SKM-1 treated with dmso at 0.1 percent for 144 hours (cell line): ENCODE measurements around the gene NET1.

Experiments
- DNase-seq: peaks from one replicate; lab custom pipeline; 2025; ENCODE audit not compliant: unreplicated experiment; lab: John Stamatoyannopoulos, UW

Gene NET1

DNA sequence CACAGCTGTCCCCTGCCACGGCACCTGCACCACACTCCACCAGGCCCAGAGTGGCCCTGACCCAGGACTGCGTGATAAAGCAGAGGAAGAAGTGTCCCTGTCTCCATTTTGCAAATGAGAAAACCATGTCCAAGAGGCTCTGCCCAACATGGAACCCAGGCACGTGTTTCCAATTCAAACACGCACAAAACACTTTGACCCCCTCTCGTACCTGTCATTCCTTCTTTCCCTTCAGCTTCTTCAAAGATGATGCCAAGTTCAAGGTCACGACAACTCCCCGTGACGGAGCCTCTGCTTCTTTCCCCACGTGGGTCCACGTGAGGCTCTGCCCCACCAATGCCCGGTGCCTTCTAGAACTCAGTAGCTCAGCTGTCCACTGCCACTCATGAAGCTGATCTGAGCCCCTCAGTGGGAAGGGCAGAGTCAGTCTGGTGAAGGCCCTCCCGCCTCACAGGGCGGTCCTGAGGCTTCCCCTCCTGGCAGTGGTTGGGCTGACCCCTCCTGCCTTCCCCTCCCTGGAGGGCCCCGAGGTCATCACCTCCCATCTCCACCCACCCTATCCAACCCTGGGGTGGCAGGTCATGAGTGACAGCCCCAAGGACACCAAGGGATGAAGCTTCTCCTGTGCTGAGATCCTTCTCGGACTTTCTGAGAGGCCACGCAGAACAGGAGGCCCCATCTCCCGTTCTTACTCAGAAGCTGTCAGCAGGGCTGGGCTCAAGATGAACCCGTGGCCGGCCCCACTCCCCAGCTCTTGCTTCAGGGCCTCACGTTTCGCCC, 68.0 kb downstream of the NET1 start:
- DNase-seq = no peak

DNA sequence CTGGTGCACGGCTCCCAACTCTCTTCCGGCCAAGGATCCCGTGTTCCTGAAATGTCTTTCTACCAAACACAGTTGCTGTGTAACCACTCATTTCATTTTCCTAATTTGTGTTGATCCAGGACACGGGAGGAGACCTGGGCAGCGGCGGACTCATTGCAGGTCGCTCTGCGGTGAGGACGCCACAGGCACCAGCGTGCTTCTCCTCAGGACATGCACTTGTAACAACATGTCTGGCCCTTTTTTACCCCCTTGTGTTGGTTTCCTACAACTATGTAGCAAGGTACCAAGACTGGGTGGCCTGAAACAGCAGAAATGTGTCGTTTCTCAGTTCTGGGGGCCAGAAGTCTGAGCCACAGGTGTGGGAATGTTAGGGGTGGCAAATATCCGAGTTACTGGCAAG, 68.8 kb downstream of the NET1 start:
- DNase-seq = no peak

DNA sequence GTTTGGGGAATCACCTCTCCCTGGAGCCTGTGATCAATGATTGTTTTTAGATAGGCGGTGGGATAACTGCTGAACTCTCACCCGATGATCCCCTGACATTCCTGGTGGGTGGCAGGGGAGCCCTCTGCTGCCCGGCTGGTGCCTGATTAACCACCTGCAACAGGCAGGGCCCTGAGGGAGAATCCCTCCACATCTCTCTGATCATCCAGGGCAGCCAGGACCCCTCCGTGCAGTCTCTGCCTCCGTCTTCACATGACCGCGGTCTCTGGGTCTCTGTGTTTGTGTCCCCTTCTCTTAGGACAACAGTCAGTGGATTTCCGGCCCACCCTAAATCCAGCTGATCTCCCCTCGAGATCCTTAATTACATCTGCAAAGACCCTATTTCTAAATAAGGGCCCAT, 69.7 kb downstream of the NET1 start:
- no peak for DNase-seq

DNA sequence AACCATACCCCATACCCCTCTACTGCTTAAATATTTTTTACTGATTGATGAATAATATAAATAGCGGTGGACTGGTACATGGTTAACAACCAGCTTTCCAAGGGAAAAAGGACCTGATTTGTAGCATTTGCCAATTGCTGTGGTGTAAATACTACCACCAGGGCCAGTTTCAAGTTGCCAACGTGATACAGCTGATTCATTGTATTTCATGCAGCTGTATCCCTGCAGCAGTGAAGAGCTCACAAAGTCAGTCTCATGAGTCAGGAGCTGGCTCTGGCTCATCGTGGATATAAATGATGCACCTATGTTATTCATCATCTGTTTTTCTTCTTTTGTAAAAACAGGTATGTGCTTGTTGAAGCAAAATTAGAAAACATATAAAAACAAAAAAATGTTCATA, 71.8 kb downstream of the NET1 start:
- DNase-seq = no peak

DNA sequence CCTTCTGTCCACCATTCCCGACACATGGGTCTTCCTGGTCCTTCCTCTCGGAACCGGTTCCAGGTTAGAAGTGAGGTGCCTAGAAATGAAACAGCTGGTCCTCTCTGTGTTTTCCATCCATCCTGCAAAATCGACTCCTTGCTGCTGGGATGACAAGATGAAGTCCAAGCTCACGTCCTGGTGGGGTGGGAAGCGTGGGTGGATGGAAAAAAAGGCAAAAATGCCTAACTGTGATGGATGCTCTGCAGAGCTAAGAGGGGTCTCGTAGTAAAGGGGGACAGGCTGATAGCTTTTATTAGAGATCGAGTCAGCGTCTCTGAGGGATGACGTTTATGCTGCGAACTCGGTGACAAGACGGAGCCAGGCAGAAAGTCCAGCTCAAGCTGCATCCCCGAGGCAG, 72.9 kb downstream of the NET1 start:
- no peak for DNase-seq

DNA sequence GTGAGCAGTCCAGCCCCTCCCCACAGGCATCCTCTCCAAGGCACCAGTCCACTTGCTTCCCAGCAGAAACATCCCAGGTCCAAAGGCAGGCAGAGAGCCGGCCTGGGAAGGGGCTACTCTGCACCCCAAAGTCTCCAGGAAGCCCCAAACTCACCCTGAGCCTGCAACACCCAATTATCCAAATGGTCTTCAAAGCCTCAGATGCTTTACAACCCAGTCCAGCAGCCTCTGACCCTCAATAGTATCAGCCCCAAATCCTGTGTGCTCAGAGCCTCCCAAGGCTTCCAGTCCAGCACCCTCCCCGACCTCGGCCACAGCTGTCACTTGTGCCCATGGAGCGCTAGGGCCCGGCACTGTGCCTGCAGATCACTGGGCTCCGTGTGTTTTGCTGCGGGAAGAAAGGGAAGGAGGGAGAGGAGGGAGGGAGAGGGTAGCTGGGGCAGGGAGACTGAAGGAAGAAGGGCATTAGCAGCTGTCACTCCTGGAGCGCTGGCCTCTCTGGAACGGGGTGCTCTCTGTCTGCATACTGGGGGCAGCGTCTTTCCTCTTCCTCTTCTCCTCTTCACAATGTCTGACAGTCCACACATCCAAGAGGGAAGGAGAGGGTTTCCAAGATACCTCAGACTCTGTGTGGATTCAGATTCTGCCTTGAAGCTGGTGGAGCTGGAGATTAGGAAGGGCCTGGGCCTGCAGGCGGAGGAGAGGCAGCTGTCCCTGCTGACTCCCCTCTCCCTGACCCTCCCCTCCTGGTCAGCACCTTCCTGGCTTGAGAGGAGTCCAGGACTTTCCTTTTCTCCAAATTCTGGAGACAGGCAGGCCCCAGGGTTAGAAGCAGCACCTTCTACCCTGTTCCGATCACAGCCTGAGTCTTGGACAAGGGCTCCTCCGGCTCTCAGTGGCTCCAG, 73.8 kb downstream of the NET1 start:
- DNase-seq = no peak

DNA sequence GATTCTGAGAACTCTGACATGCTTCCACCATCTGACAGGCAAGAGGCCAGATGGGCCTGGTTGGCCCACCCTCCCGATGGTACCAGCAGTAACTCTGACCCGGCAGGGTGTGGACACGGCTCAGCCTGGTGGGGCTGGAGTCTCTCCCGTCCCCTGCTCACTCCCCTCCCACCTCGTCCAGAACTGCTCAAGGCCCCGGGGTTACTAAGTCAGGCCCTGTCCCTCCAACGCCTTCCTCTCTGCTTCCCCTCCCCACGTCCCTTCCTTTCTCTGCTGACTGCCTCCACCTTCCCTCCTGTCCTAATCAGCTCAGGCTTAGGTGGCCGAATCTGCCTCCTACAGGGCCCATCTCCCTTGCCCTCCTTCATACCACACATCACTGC, 74.5 kb downstream of the NET1 start:
- DNase-seq = no peak

DNA sequence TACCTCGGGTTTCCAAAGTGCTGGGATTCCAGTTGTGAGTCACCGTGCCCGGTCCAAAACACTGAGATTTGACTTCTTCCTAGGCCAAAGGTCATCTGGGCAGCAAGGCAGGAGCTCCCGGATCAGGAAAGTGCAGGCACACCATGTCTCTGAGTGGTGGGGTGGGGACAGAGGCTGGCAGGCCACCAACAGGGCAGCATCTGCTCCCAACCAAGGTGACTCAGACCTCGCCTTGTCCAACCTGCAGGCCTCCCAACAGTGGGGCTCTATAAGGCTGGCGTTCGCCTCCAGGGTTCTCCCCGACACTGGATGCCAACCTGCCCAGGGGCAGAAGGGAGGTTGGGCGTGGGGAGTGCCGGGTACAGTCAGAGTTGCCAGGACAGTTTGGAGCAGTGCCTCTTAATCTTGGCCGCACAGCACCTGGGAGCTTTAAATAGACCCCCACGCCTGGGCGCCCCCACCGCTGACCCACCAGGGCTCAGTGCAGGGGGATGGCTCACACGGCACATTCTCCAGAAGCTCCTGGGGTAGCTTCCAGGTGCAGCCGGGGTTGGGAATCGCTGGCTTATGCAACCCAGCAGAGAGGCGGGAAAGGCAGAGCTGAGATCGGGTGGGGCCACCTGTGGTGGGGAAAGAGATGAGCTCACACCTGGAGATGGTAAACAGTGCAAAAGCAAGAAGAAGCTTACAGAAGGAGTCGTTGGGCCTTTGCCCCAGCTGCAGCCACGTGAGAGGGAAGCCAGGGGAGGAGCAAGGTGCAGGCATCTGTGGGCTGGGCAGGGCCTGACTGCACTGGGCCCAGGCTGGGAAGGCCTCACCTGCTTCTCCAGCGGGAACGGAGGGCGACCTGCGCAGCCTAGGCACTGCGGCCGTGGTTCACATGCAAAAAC, 76.2 kb downstream of the NET1 start:
- DNase-seq = no peak

DNA sequence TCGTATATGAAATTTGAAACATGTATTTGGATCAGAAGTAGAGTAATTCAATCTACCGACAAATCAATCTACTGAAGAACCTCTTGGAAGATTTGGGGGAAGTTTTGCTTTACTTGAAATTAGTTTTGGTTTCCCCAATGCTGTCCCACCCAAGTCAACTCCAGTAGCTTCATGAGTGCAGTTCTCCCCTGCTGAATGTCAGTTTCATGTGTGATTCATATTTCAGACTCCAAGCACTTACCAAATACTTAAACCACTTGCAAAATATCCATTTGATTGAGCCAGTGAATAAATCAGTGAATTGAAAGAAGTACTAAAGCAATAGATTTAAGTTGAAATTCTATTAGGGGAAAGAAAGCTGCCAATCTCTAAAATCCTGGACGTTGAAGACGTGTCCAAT, 77.7 kb downstream of the NET1 start:
- DNase-seq = no peak

DNA sequence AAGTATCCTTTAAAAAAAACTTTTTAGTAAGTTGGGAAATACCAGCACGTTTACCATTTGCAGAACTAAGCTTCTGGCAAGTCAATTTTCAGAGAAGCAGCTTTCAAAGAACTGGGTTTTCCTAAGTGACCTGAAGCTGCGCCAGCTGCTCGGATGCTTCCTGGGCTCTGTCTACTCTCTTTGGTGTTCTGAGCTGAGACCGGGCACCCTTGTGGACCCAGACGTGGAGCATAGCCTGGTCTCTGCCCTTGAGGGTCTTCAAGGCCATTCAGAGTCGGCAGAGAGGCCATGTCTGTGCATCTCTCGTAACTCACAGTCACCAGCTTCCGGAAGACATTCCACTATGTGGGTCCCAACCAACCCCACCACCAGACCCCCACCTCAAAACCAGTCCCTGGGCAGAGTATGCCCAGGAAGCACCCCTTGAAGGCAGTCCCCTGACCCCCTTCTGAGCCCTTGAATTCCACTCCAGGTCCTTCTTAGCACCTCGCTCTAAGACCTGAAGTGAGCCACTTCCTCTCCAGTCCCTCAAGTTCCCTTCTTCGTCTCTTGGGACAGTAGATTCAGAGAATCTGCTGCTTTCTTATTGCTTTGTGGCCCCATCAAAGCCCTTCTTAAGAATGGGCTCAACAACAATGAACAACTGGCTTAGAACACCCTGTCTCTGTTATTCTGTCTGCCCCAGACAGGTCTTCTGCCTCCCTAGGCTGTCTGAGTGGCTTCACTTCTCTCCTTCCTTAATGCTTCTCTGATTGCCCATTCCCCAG, 78.5 kb downstream of the NET1 start:
- no peak for DNase-seq

DNA sequence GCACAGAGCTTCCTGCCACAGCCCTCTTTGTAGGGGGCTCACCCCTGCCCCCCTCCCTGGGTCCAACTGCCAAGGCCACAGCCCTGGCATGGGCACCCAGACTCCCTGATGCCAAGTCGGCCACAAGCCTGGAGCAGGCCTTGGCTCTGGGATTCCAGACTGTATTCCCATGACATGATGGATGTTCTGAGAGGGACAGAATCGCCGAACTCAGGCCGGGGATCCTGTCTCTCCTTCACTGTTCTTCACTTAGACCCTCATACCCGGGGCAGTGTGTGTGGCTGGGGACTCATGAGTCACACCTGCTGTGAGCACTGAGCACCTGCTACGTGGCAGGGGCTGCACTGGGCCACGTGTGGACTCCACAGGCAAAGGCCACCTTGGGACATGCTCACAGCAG, 79.1 kb downstream of the NET1 start:
- DNase-seq = no peak

DNA sequence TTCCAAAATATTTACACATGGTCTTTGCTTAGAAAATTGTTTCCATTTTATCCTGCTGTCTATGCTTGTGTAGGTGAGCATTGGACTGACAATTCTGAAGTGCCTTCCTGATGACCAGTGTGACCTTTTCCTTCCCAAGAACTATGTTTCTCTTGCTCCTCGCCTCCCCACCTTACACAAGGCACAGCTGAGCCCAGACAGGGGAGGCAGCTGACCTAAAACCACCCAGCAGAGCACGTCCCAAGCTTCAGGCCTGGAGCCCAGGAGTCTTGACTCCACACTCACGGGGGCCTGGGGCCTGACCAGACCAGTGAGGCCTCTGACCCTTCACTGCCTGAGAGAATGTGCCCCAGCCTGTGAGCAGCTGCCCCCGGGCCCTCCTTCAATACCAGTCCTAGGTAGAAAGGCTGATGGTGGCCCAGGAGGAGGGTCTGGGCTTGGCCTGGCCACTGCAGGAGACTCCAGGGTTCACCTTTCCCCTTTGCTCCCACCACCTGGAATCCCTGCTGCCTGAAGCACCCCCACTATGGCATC, 80.0 kb downstream of the NET1 start:
- DNase-seq = no peak

DNA sequence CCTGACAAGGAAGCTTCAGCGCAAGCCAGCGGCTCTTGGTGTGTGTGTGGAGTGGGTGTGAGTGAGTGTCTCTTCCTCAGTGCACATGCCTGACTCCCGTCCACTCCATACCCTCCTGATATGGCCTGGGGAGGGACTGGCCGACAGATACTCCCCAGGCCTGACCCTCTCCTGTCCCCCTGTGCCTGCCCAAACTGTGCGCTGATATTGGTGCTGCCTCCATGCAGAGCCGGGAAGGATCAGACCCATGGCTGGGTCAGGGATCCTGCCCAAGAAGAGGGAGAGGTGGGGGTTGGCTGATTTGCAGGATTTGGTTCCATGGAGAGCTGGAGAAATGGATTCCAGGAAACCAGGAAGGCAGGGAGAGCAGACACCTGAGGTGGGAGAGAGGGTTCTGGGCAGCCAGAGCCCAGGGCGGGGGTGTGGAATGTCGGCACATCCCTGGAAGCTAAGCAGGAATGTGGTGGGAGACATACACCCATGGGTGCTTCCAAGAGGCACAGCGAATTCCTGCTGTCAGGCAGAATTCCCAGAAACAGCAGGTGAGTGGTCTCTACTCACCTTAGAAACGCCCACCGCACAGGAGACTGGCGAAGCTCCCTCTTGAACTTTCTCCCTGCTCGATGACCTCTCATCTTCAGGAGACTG, 80.7 kb downstream of the NET1 start:
- no peak for DNase-seq

DNA sequence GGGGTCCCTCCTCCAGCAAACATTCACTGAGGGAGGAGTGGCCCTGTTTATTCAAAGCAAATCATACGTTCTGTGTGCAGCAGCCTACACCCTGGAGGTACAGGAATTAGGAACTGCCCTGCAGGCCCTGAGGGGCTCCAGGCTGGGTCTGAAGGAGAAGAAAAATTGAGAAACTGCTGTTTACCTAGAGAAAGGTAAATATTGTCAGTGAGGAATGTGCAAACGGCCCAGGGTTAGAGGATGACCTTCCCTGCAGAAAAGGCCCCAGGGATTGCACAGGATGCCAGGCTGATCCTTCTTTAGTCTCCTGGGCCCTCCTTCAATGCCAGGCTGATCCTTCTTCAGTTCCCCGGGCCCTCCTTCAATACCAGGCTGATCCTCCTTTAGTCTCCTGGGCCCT, 81.3 kb downstream of the NET1 start:
- DNase-seq = no peak

DNA sequence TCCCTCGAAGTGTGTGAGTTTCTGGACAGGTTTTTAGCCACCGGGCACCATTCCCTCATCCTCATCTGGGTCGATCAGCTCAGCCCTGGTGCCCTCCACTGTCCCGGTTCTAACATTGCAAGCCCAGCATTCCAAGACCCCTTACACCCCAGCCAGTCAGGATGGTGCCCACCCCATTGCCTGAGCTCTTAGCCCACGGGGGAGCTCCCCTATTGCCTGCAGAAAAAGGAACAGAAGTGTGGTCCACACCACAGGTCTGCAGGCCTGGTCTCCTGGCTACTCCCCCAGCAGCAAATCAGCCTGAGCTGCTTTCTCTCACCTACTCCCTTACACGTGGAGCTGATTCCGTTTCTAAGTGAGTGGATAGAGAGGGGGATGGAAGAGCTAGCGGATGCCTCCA, 82.3 kb downstream of the NET1 start:
- no peak for DNase-seq

DNA sequence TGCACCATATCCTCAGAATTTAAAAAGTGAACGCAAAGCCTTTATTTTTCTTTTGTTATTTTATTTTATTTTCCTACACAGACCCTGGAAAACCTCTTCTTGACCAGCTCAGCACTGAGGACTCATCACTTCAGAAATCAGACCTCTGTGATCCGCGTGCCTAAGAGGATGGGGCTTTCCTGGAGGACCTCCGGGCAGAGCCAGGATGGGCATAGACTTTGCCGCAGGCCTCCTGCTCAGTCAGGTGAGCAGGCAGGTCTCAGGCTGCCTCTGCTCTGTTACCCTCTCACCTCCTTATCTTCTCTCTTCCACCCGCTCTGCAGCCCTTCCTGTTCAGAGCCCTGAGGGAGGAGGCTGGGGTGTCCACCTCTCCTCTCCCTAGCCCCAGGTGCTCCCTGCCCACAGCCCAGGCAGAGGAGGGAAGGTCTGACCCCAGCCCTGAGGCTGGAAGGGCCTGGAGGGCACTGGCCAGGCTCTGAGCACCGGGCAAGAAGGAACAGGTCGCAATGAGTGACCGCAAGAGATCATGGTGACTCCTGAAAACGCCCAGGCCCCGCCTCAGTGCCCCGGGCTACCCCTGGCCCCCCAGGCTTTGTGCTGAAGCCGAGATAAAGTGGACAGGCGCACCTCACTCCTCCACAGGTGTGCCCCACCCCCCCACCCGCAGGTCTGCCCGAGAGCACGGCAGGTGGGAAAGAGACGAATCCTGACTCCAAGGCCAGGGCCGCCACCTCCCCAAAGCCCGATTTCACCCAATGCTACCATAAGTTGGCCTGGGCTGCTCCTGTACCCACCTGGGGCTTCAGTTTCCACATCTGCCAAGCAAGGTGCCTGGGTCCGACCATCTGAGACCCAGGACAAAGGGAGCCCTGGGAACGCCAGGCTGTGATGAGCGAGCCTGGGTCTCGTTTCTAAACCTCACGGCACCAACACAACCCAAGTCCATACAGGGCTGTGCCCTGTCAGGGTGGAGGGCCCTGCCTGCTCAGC, 84.2 kb downstream of the NET1 start:
- no peak for DNase-seq

DNA sequence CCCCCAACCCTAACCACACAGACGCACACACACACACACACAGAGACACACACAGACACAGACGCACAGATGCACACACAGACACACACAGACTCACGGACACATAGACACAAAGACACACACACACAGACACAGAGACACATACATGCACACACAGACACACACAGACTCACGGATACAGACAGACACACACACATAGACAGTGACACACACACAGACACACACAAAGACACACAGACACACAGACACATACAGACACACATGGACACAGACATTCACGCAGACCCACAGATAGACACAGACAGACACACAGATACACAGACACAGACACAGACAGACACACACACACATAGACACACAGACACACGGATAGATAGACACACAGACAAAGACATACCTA, 84.9 kb downstream of the NET1 start:
- DNase-seq = no peak

DNA sequence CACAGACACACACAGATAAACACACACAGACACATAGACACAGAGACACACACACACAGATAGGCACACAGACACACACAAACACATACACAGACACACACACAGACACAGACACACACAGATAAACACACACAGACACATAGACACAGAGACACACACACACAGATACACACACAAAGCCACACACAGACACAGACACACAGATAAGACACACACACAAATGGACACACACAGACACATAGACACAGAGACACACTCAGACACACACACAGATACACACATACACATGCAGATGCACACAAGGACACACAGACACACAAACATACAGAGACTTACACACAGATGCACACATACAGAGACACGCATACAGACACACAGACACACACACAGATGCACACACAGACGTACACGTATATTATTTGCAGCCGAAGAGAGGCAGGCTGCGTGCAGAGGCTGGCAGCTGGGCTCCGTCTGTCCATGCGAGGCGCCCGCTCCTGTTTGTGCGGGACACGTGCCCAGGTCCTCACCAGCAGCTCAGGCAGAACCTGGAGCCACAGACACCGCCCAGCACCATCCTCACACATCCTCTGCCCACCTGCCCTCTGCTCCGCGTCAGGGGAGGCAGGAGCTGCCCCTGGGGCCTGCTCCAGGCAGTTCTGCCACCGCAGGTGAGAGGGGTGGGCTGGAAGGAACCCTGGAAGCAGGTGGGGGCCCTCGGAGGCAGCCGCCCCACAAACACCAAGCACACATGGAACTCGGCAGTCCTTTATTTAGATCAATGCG, 85.8 kb downstream of the NET1 start:
- DNase-seq = no peak
